Activated T-helper 17 cell treated with anti-CD3 and anti-CD28 coated beads, Interleukin-2, amount 50 U/mL, for 72 hours (primary cell): Measurements from ENCODE around the gene TMEM63A. TPM values are rescaled to one million over a fixed set of nuclear protein-coding genes. Genes with fewer than 3 reads are reported as not detected.
"Not testable (repeated sequence)": the region's sequence is repeated elsewhere in the genome, so short reads cannot be mapped to it uniquely, and the experiment has no call there.

ENCODE experiments used
- ATAC-seq: fragments of 150-1000 bp; cut with Tn5 transposase; replicated peaks from 2 replicates; pipeline ENCODE4 v1.10.0; 2021; ENCODE audit warnings: mild to moderate bottlenecking, moderate library complexity
- H3K27ac Mint-ChIP-seq: one replicate; pipeline ENCODE4 v1.8.0; 2022; ENCODE audit warnings: mixed read lengths
- H3K27me3 Mint-ChIP-seq: one replicate; pipeline ENCODE4 v1.8.0; 2022; ENCODE audit warnings: mixed read lengths
- H3K36me3 Mint-ChIP-seq: one replicate; pipeline ENCODE4 v1.8.0; 2022; ENCODE audit warnings: low read depth, mild to moderate bottlenecking, mixed read lengths
- H3K4me1 Mint-ChIP-seq: one replicate; pipeline ENCODE4 v1.8.0; 2022; ENCODE audit warnings: mixed read lengths
- H3K4me3 Mint-ChIP-seq: one replicate; pipeline ENCODE4 v1.8.0; 2022; ENCODE audit warnings: mild to moderate bottlenecking, mixed read lengths
- H3K9me3 Mint-ChIP-seq: one replicate; pipeline ENCODE4 v1.8.0; 2022; ENCODE audit warnings: mixed read lengths
- total RNA-seq, 2 donors: library from RNA; stranded (reverse); gene quantifications; one replicate each; pipeline ENCODE4 v1.2.3, GENCODE V29; 2022

Gene TMEM63A
- total RNA-seq, 2 donors from 2014 or later, result 74.9 to 242 TPM

DNA sequence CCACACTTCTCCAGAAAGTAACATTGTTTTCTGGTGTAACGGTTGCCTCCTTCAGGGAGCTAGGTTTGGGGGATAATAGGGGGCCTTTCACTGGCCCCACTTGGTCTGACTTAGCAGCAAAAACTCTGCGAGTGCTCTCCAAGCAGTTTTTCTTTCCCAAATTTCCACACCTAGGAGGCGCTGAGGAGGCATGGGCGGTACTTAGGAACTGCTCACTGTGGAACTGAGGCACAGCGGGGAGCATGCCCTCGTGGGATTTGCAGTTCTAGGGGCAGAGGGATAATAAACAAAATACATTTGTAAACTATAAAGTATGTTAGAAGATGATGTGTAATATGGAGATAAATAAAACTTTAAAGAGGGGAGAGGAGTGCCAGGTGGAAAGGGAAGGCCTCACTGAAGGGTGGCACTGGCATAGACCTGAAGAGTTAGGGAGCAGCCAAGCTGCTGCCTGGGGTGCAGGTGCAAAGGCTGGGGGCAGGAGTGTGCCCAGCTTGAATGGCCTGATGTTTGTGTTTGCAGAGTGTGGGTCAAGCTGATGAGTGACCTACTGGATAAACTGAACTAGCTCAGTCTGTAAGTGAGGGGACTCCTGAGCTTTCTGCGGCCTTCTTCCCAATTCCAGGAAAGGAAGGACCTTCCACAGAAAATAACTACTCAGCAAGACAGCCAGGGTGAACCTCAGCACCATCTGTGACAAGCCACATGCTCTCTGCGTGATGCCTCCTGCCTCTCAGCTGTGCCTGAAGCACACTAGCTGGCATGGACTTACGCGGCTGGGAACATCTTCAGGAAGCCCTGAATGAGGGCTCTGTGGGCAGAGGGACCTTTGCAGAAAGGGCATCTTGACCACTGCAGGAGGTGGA lies 70.3 kb downstream of the TMEM63A start:
- no peaks in the 10 kb centered on the region for H3K9me3 Mint-ChIP-seq
- no peak overlapping the region for H3K4me3 Mint-ChIP-seq
- H3K4me1 Mint-ChIP-seq, result no peaks in the 10 kb centered on the region
- no peaks in the 10 kb centered on the region for H3K36me3 Mint-ChIP-seq
- H3K27me3 Mint-ChIP-seq, result no peaks in the 10 kb centered on the region
- H3K27ac Mint-ChIP-seq, result no peak overlapping the region
- ATAC-seq, result no peak

- not testable (repeated sequence) for H3K9me3 Mint-ChIP-seq, H3K36me3 Mint-ChIP-seq, H3K27me3 Mint-ChIP-seq, H3K27ac Mint-ChIP-seq, H3K4me1 Mint-ChIP-seq, ATAC-seq
- peak overlapping the region; percentile 74 for H3K4me3 Mint-ChIP-seq
Observed at GRCh38 chr1:225810579-225811538, 71.3 kb downstream of the TMEM63A start.

DNA sequence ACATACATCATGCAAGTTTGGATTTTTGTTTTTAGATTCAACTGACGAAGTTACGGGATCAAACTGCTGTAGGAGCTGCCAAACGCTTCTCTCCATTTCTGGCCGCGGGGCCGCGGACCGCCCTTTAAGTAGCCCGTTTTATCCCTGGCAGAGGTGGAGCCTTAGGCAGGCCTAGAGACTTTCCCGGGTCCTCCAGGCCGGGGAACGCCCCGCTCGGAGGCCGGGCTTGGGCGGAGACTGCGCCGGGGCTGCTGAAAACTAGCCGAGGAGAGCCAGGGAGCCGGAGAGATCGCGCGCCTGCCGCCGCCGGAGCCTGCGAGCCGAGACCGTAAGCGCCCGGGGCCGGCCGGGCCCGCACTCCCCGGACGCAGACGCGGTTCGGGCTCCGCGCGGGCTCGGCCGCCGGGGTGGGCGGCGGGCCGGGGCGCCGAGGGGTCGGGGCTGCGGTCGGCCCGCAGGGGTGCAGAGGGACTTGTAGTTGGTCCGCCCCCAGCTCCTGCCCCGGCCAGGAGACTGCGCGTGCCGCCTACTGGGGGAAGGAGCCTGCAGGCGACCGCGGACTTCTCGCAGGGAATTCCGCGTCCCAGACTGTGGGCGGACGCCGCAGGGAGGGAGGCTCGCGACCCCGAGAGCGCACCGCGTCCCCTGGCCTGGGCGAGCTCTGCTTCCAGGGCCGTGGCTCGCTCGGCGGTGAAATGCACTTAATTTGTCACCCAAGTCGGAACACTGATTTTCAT lies 72.2 kb downstream of the TMEM63A start, which contains the start of gene EPHX1:
TSS of gene EPHX1 (plus strand) at position 283 of the 737 bp plus-strand sequence. CDS start 18,606 bp downstream, outside the sequence.
- peak within 1 kb of the TSS; percentile 74 for H3K4me3 Mint-ChIP-seq
- H3K9me3 Mint-ChIP-seq, result no peaks in the 10 kb centered on the region
- no peaks in the 10 kb centered on the region for H3K36me3 Mint-ChIP-seq
- H3K27ac Mint-ChIP-seq, result peak within 1 kb of the TSS; percentile 61
- ATAC-seq, result peak; percentile 97
- no peaks in the 10 kb centered on the region for H3K27me3 Mint-ChIP-seq
- H3K4me1 Mint-ChIP-seq, result no peaks in the 10 kb centered on the region

DNA sequence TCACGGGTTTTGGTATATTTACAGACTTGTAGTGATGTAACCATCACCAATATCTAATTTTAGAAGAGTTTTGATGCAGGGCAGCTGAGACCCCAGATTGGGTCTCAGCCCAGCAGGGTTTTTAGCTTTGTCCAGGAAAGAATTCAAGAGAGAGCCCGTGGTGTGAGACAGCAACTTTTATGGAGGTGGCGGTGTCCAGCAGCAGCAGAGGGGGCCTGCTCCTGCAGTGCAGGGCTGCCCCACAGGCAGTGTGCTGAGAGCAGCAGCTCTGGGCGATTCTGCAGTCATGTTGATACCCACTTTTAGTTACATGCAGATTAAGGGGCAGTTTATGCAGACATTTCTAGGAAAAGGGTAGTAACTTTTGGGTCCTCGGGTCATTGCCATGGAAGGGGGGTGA lies 74.0 kb downstream of the TMEM63A start:
- H3K27ac Mint-ChIP-seq, result no peak overlapping the region
- no peaks in the 10 kb centered on the region for H3K9me3 Mint-ChIP-seq
- no peaks in the 10 kb centered on the region for H3K36me3 Mint-ChIP-seq
- no peaks in the 10 kb centered on the region for H3K27me3 Mint-ChIP-seq
- no peak overlapping the region for H3K4me3 Mint-ChIP-seq
- ATAC-seq, result no peak
- H3K4me1 Mint-ChIP-seq, result no peaks in the 10 kb centered on the region

DNA sequence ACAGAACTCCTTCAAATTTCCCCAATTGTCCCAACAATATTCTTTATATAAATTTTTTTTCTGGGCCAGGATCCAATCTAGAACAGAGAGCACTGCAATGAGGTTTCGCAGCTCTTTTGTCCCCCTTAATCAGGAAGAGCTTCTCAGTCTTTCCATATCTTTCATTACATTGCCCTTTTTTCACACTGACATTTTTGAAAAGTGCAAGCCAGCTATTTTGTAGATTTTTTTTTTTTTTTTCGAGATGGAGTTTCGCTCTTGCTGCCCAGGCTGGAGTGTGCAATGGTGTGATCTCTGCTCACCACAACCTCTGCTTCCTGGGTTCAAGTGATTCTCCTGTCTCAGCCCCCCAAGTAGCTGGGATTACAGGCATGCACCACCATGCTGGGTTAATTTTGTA lies 75.4 kb downstream of the TMEM63A start:
- not testable (repeated sequence) for H3K27me3 Mint-ChIP-seq, ATAC-seq, H3K9me3 Mint-ChIP-seq, H3K4me1 Mint-ChIP-seq, H3K36me3 Mint-ChIP-seq, H3K27ac Mint-ChIP-seq, H3K4me3 Mint-ChIP-seq

GRCh38 chr1:225806249-225806648 lies 75.9 kb downstream of the TMEM63A start:
- H3K27me3 Mint-ChIP-seq, result no peaks in the 10 kb centered on the region
- ATAC-seq, result no peak
- no peaks in the 10 kb centered on the region for H3K36me3 Mint-ChIP-seq
- no peak overlapping the region for H3K4me3 Mint-ChIP-seq
- H3K4me1 Mint-ChIP-seq, result no peaks in the 10 kb centered on the region
- H3K27ac Mint-ChIP-seq, result no peak overlapping the region
- H3K9me3 Mint-ChIP-seq, result no peaks in the 10 kb centered on the region

DNA sequence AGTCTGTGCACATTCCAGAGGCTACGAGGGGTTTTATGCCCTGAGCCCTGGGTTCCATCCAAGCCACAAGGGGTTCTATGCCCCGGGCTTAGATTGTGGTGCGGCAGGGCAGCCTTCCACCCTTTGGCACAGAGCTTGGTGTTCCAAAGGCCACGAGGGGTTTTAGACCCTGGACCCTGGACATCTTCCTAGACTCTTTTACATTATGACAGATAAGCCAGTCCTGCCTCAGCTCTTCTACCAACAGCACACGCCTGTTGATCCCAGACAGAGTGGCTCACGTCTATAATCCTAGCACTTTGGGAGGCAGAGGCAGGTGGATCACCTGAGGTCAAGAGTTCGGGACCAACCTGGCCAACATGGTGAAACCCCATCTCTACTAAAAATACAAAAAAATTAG lies 81.0 kb downstream of the TMEM63A start:
- H3K4me1 Mint-ChIP-seq, H3K36me3 Mint-ChIP-seq, ATAC-seq, H3K27me3 Mint-ChIP-seq, H3K4me3 Mint-ChIP-seq, H3K9me3 Mint-ChIP-seq, H3K27ac Mint-ChIP-seq: not testable (repeated sequence)

GRCh38 chr1:225796097-225796496 lies 86.1 kb downstream of the TMEM63A start:
- H3K4me1 Mint-ChIP-seq, H3K27ac Mint-ChIP-seq, H3K9me3 Mint-ChIP-seq, H3K4me3 Mint-ChIP-seq, ATAC-seq, H3K27me3 Mint-ChIP-seq: not testable (repeated sequence)
- peaks cover 42% of the 10 kb centered on the region for H3K36me3 Mint-ChIP-seq

Other genes with a start within 250 kb of the TMEM63A start
- under 1 TPM in 1 of 2 donors, not detected in 1; 0.08 TPM for gene ENAH, start 229.3 kb downstream of the TMEM63A start, total RNA-seq
- 100 to 1,000 TPM; 209 to 281 TPM for gene SRP9, start 104.6 kb downstream of the TMEM63A start, total RNA-seq
- gene EPHX1, start 72.3 kb downstream of the TMEM63A start, total RNA-seq, result 1 to 10 TPM; 1.5 to 1.7 TPM
- gene LEFTY1, start 6.8 kb upstream of the TMEM63A start, total RNA-seq, result not detected
- 100 to 1,000 TPM in 1 of 2 donors, 10 to 100 TPM in 1; 63.2 to 105 TPM for gene PYCR2, start 41.9 kb upstream of the TMEM63A start, total RNA-seq
- gene LEFTY2, start 58.8 kb upstream of the TMEM63A start, total RNA-seq, result not detected
- 10 to 100 TPM; 16.1 to 18.0 TPM for gene SDE2, start 117.0 kb upstream of the TMEM63A start, total RNA-seq
- gene H3-3A, start 180.3 kb upstream of the TMEM63A start, total RNA-seq, result 100 to 1,000 TPM; 222 to 316 TPM